HepG2 (cell line): Measurements from ENCODE around the gene SV2B. TPM values are rescaled to one million over a fixed set of nuclear protein-coding genes. Genes with fewer than 3 reads are reported as not detected.

Experiments used
- ATAC-seq: fragments of 200-7000 bp; cut with Tn5 transposase; 3 replicates; pipeline ENCODE4 v1.9.1; 2020; ENCODE audit warnings: mild to moderate bottlenecking, moderate library complexity
- BruUV-seq: library from RNA; stranded (reverse); fragments of 400-500 nt; replicated peaks from 2 replicates; lab custom pipeline; 2021; lab: Mats Ljungman, UMichigan
- CTCF ChIA-PET: fragments of 300-600 bp; formaldehyde crosslinking; extraction: SDS; loops from one replicate; lab custom pipeline; 2021; ENCODE audit warnings: low total read pairs, inconsistent platforms, low intra/inter-chr PET ratio; lab: Yijun Ruan, JAX
- POLR2A ChIA-PET: fragments of 350-600 bp; sonication (Branson Sonifier 250); formaldehyde crosslinking; loops from one replicate; lab custom pipeline; 2020; ENCODE audit warnings: antibody characterized with exemption, inconsistent platforms; lab: Yijun Ruan, JAX
- DNase-seq: peaks from one replicate; pipeline ENCODE4 v3.0.0-alpha.2; 2015; ENCODE audit warnings: low spot score
- FAIRE-seq: peaks from 3 replicates; lab custom pipeline; 2011; peaks lifted over from hg19 to GRCh38; lab: Jason Lieb, UNC
- H2AFZ ChIP-seq: one replicate; pipeline ENCODE4 v1.6.1; 2011; ENCODE audit warnings: low read length, inconsistent platforms
- H3K27ac ChIP-seq: fragments of 300-600 bp; 3 replicates; pipeline ENCODE4 v1.8.0; 2011; ENCODE audit warnings: mixed run types, mild to moderate bottlenecking, mixed read lengths, low read length, inconsistent platforms; ENCODE audit not compliant: insufficient read depth; ENCODE audit errors: extremely low read length
- H3K27me3 ChIP-seq, 2 experiments: fragments of 200-600 bp in 1 of 2; 2 replicates in 1 of 2; 3 replicates in 1 of 2; pipeline versions ENCODE4 v1.6.0 to v1.8.0; 2011; ENCODE audit warnings: low read length in 2 of 2, mild to moderate bottlenecking in 2 of 2, moderate library complexity in 2 of 2, inconsistent platforms in 1 of 2; ENCODE audit not compliant: insufficient read depth in 2 of 2, control insufficient read depth in 1 of 2
- H3K36me3 ChIP-seq, 2 experiments: fragments of 200-600 bp in 1 of 2; replicated peaks in 1 of 2; 2 replicates in 1 of 2; 3 replicates in 1 of 2; pipeline versions ENCODE4 v1.5.1 to v1.8.0; 2011; ENCODE audit warnings: low read length in 2 of 2, inconsistent platforms in 1 of 2; ENCODE audit not compliant: insufficient read depth in 2 of 2, control insufficient read depth in 1 of 2
- H3K4me1 ChIP-seq: 2 replicates; pipeline ENCODE4 v1.5.1; 2012; ENCODE audit warnings: low read length, inconsistent platforms; ENCODE audit not compliant: insufficient read depth
- H3K4me2 ChIP-seq: 2 replicates; pipeline ENCODE4 v1.6.0; 2011; ENCODE audit warnings: low read depth, low read length, inconsistent platforms
- H3K4me3 ChIP-seq, 3 experiments: fragments of 200-600 bp in 1 of 3; sonication (generic), shearing (Covaris generic) in 1 of 3; replicated peaks in 1 of 3; 2 replicates each; pipeline ENCODE4 v1.5.1; 2011 to 2016; ENCODE audit warnings: low read length in 3 of 3, inconsistent platforms in 2 of 3, low read depth in 2 of 3, mild to moderate bottlenecking in 2 of 3, control low read depth in 1 of 3, mixed read lengths in 1 of 3; ENCODE audit not compliant: insufficient read depth in 1 of 3
- H3K79me2 ChIP-seq: one replicate; pipeline ENCODE4 v1.6.1; 2011; ENCODE audit warnings: low read length, inconsistent platforms; ENCODE audit not compliant: insufficient read depth
- H3K9ac ChIP-seq: 2 replicates; pipeline ENCODE4 v1.6.0; 2011; ENCODE audit warnings: mild to moderate bottlenecking, low read depth, low read length, inconsistent platforms; ENCODE audit not compliant: insufficient read depth
- H3K9me3 ChIP-seq: 2 replicates; pipeline ENCODE4 v1.5.1; 2012; ENCODE audit warnings: mild to moderate bottlenecking, low read length
- H4K20me1 ChIP-seq: 2 replicates; pipeline ENCODE4 v1.6.0; 2011; ENCODE audit warnings: inconsistent platforms, mild to moderate bottlenecking, low read length, moderate library complexity; ENCODE audit not compliant: insufficient read depth
- CEBPB ChIP-seq: IDR thresholded peaks from 2 replicates; pipeline ENCODE4 v1.6.1; 2011; ENCODE audit warnings: low read depth, low read length, improper control_type of control experiment, borderline replicate concordance
- CEBPG ChIP-seq: IDR thresholded peaks from 2 replicates; pipeline ENCODE4 v1.6.1; 2016
- HINFP ChIP-seq: sonication (generic); formaldehyde crosslinking; IDR thresholded peaks from 2 replicates; pipeline ENCODE4 v1.4.0; 2020; ENCODE audit warnings: low read depth, mild to moderate bottlenecking, missing genetic modification reagents
- KDM6A ChIP-seq: IDR thresholded peaks from 2 replicates; pipeline ENCODE4 v1.6.1; 2016; ENCODE audit warnings: low read depth
- NFYB ChIP-seq: sonication (generic); formaldehyde crosslinking; IDR thresholded peaks from 2 replicates; pipeline ENCODE4 v1.4.0; 2020; ENCODE audit warnings: missing genetic modification reagents
- NR1H2 ChIP-seq: sonication (generic); formaldehyde crosslinking; IDR thresholded peaks from 2 replicates; pipeline ENCODE4 v1.8.1; 2022; ENCODE audit warnings: low read depth, missing genetic modification reagents, borderline replicate concordance
- PBX3 ChIP-seq: sonication (generic); formaldehyde crosslinking; IDR thresholded peaks from 2 replicates; pipeline ENCODE4 v1.8.1; 2023; ENCODE audit warnings: missing genetic modification reagents, inconsistent platforms, borderline replicate concordance
- SMYD3 ChIP-seq: sonication (generic); formaldehyde crosslinking; IDR thresholded peaks from 2 replicates; pipeline ENCODE4 v1.8.1; 2023; ENCODE audit warnings: mild to moderate bottlenecking, missing genetic modification reagents
- ZBTB38 ChIP-seq: sonication (generic); formaldehyde crosslinking; IDR thresholded peaks from 2 replicates; pipeline ENCODE4 v1.5.1; 2020; ENCODE audit warnings: mild to moderate bottlenecking, missing genetic modification reagents
- ZNF143 ChIP-seq: sonication (generic); formaldehyde crosslinking; IDR thresholded peaks from 2 replicates; pipeline ENCODE4 v1.4.0; 2020; ENCODE audit warnings: missing genetic modification reagents
- ZNF18 ChIP-seq: sonication (generic); formaldehyde crosslinking; IDR thresholded peaks from 2 replicates; pipeline ENCODE4 v1.8.0; 2022; ENCODE audit warnings: mild to moderate bottlenecking, missing genetic modification reagents; ENCODE audit not compliant: insufficient replicate concordance
- ZNF382 ChIP-seq: sonication (generic); formaldehyde crosslinking; IDR thresholded peaks from 2 replicates; pipeline ENCODE4 v1.5.0; 2020; ENCODE audit warnings: missing genetic modification reagents, mild to moderate bottlenecking, borderline replicate concordance
- ZNF383 ChIP-seq: sonication (generic); formaldehyde crosslinking; IDR thresholded peaks from 2 replicates; pipeline ENCODE4 v1.4.0; 2020; ENCODE audit warnings: missing genetic modification reagents, mild to moderate bottlenecking, borderline replicate concordance
- ZNF724P ChIP-seq: sonication (generic); formaldehyde crosslinking; IDR thresholded peaks from 2 replicates; pipeline ENCODE4 v1.8.0; 2022; ENCODE audit warnings: missing genetic modification reagents, borderline replicate concordance
- ZNF790 ChIP-seq: sonication (generic); formaldehyde crosslinking; IDR thresholded peaks from 2 replicates; pipeline ENCODE4 v1.8.0; 2022; ENCODE audit warnings: missing genetic modification reagents, mild to moderate bottlenecking, borderline replicate concordance
- WGBS: methylation state at CpG from one replicate; pipeline ENCODE4 v1.1.6; 2017; ENCODE audit warnings: low lambda C conversion rate; 5-methylcytosine and 5-hydroxymethylcytosine counted together
- in situ Hi-C: cut with HindIII; loops from 2 replicates; pipeline ENCODE4 v1.10.0; 2017; ENCODE audit warnings: low pct_unique_long_range_greater_than_20kb; ENCODE audit not compliant: extremely low pct_ligation_motif_present
- intact Hi-C: fragments of 100-400 bp; cut with micrococcal nuclease; formaldehyde crosslinking; loops from one replicate; pipeline ENCODE4 v1.10.0; 2022; ENCODE audit not compliant: unreplicated experiment
- polyA plus RNA-seq, 8 experiments: library from polyadenylated mRNA; depleted of rRNA in 3 of 8; stranded (reverse) in 7 of 8; unstranded in 1 of 8; fragments of >200 nt; fragmentation: Illumina TruSeq in 4 of 8; extraction: Trizol in 4 of 8; gene quantifications; 2 replicates each; pipeline versions ENCODE4 v1.2.1 to v1.2.3, GENCODE V29; 2011 to 2016; ENCODE audit warnings: low read depth in 4 of 8, missing spikeins in 1 of 8, mixed read lengths in 1 of 8; ENCODE audit not compliant: insufficient read depth in 1 of 8
- total RNA-seq, 5 experiments: library from RNA; depleted of rRNA; stranded (reverse); fragments of >200 nt; fragmentation: Illumina TruSeq; extraction: Trizol; gene quantifications; 2 replicates each; pipeline ENCODE4 v1.2.3, GENCODE V29; 2016; ENCODE audit warnings: low read depth in 1 of 5

The SV2B gene
- total and polyA plus RNA-seq, 2 of the 13 experiments (the other 11 are each of a cell fraction or from before 2014, with no cell fraction given), result not detected

GRCh38 chr15:91072161-91072560 lies 27.9 kb upstream of the SV2B start:
- H3K36me3 ChIP-seq, result no peaks in the 10 kb centered on the region
- FAIRE-seq (no peak), ATAC-seq (no peak), DNase-seq (no peak)
- H3K9ac ChIP-seq, result no peak overlapping the region
- POLR2A ChIA-PET, result no interaction called here
- H3K4me3 ChIP-seq, result no peak overlapping the region
- in situ Hi-C loops, result no loop called here
- H3K4me1 ChIP-seq, result no peaks in the 10 kb centered on the region
- WGBS, result 37% methylated on average over 4 of the region's 4 CpGs
- no peak overlapping the region for H2AFZ ChIP-seq
- no peaks in the 10 kb centered on the region for H3K79me2 ChIP-seq
- intact Hi-C loops, result no loop called here
- no peak for TF ChIP-seq ZNF724P (CRISPR knock-in tag)
- peak; percentile 79 for TF ChIP-seq CEBPB
- no peak for TF ChIP-seq ZNF143 (CRISPR knock-in tag)
- peak; percentile 23; the same call in 1 of the 2 replicates for TF ChIP-seq CEBPG (CRISPR knock-in tag)
- TF ChIP-seq PBX3 (CRISPR knock-in tag), result no peak
- TF ChIP-seq ZBTB38 (CRISPR knock-in tag), result no peak
- no peak for TF ChIP-seq NR1H2 (CRISPR knock-in tag)
- no TSS peak for BruUV-seq
- CTCF ChIA-PET, result no interaction called here
- H3K27ac ChIP-seq, result no peak overlapping the region
- H4K20me1 ChIP-seq, result no peaks in the 10 kb centered on the region
- peaks cover 0 to 5% of the 10 kb centered on the region in 2 experiments; a peak in 2 of 5 replicates for H3K27me3 ChIP-seq
- no peak overlapping the region for H3K4me2 ChIP-seq
- no peaks in the 10 kb centered on the region for H3K9me3 ChIP-seq

- BruUV-seq, result no TSS peak
- H4K20me1 ChIP-seq, result no peaks in the 10 kb centered on the region
- H3K9ac ChIP-seq, result no peak overlapping the region
- no peak overlapping the region for H3K4me3 ChIP-seq
- no peak overlapping the region for H3K4me2 ChIP-seq
- H2AFZ ChIP-seq, result no peak overlapping the region
- H3K79me2 ChIP-seq, result no peaks in the 10 kb centered on the region
- H3K9me3 ChIP-seq, result no peaks in the 10 kb centered on the region
- ChIA-PET POLR2A (no interaction called here), CTCF (no interaction called here)
- H3K27ac ChIP-seq, result no peak overlapping the region
- TF ChIP-seq ZNF382 (CRISPR knock-in tag) (no peak), ZNF724P (CRISPR knock-in tag) (no peak), ZNF790 (CRISPR knock-in tag) (no peak), ZNF383 (no peak), SMYD3 (CRISPR knock-in tag) (no peak), NFYB (no peak), HINFP (CRISPR knock-in tag) (no peak), KDM6A (no peak), ZNF18 (CRISPR knock-in tag) (no peak)
- intact Hi-C loops (no loop called here), in situ Hi-C loops (no loop called here)
- peaks cover 0 to 5% of the 10 kb centered on the region in 2 experiments; a peak in 2 of 5 replicates for H3K27me3 ChIP-seq
- WGBS, result 0% methylated on average over 2 of the region's 2 CpGs
- H3K4me1 ChIP-seq, result no peaks in the 10 kb centered on the region
- ATAC-seq (no peak), DNase-seq (no peak), FAIRE-seq (no peak)
- H3K36me3 ChIP-seq, result no peaks in the 10 kb centered on the region
Measured at GRCh38 chr15:91073077-91073476, 27.0 kb upstream of the SV2B start.
